22Rv1 (cell line): Measurements from ENCODE around the gene SLC8A3.

Source experiments
- H3K27ac ChIP-seq: fragments of 450-650 bp; 2 replicates; pipeline ENCODE4 v1.5.1; 2017
- ZFX ChIP-seq: fragments of 450-650 bp; IDR thresholded peaks from 2 replicates; pipeline ENCODE4 v1.6.1; 2017; ENCODE audit warnings: antibody characterized with exemption, borderline replicate concordance
- TF ChIP-seq, protein P1 (sequence below): fragments of 450-650 bp; IDR thresholded peaks from 2 replicates; pipeline ENCODE4 v1.5.1; 2017; ENCODE audit warnings: mild to moderate bottlenecking

Gene SLC8A3

DNA sequence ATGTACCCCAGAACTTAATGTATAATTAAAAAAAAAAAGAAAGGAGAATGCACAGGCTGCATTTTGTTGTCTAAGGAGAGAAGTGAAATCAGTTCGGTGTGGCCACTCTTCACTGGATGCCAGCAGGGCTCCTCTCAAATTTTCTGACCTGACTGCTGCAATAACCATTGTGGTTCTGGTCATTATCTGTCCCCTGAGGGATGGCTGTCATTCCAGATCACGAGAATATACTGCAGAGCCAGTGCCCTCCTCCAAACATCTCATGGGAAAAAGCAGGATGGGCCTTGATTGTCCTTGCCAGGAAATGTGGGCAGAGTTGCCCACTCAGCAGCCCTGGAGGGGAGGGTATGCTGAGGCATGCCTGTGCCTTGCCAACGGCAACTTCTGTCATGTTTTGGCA is 139.1 kb downstream of the SLC8A3 start:
- TF ChIP-seq, protein P1, sequence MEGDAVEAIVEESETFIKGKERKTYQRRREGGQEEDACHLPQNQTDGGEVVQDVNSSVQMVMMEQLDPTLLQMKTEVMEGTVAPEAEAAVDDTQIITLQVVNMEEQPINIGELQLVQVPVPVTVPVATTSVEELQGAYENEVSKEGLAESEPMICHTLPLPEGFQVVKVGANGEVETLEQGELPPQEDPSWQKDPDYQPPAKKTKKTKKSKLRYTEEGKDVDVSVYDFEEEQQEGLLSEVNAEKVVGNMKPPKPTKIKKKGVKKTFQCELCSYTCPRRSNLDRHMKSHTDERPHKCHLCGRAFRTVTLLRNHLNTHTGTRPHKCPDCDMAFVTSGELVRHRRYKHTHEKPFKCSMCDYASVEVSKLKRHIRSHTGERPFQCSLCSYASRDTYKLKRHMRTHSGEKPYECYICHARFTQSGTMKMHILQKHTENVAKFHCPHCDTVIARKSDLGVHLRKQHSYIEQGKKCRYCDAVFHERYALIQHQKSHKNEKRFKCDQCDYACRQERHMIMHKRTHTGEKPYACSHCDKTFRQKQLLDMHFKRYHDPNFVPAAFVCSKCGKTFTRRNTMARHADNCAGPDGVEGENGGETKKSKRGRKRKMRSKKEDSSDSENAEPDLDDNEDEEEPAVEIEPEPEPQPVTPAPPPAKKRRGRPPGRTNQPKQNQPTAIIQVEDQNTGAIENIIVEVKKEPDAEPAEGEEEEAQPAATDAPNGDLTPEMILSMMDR, result no peak
- no peak for TF ChIP-seq ZFX
- H3K27ac ChIP-seq, result no peak overlapping the region

DNA sequence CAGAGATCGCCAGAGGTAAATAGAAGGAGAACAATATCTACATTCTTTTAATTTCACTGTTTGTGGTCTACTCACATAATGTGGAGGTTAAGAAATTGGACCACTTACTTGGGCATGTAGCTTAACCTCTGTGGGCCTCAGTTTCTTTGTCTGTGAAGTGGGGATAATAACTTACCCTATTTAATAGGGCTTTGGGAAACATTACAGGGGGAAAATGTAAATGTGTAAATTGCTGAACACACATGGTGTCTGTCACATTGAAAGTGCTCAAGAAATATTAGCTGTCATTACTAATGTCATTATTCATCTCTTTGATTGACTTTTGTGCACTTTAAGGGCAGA is 140.5 kb downstream of the SLC8A3 start:
- TF ChIP-seq, protein P1, result no peak
- TF ChIP-seq ZFX, result no peak
- H3K27ac ChIP-seq, result peak overlapping the region; percentile 71

DNA sequence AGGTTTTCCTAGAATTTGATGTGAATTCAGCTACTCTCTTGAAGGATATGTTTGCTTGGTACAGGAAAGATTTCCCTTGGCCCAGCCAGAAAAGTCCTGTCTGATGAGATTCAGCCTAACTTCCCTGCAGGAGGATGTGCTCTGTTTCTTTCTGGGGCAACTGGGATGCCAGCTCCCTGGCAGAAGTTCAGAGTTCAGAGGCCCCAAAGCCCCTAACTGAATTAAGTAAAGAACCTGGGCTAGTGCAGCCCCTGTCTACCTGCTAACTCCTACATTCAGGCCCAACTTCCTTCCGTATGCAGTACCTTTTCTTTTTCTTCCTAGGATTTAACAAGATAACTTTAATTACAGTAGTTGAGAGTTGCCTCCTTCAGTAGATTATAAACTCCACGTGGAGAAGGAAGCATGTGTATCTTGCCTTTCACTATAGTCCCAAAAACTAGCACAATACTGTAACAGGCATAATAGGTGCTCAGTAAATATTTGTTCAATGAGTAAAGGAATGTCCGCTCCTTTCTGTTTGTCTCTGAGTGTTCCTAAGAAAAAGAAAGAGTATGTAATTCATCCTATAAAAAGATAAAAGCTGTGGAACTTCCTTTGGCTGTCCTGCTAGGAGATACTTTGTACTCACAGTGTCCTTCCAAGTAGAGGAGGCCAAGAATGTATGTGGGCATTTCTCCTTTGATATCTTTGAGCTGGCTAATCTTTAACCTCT is 141.0 kb downstream of the SLC8A3 start:
- peak overlapping the region; percentile 71 for H3K27ac ChIP-seq
- TF ChIP-seq ZFX, result no peak
- TF ChIP-seq, protein P1, result no peak

DNA sequence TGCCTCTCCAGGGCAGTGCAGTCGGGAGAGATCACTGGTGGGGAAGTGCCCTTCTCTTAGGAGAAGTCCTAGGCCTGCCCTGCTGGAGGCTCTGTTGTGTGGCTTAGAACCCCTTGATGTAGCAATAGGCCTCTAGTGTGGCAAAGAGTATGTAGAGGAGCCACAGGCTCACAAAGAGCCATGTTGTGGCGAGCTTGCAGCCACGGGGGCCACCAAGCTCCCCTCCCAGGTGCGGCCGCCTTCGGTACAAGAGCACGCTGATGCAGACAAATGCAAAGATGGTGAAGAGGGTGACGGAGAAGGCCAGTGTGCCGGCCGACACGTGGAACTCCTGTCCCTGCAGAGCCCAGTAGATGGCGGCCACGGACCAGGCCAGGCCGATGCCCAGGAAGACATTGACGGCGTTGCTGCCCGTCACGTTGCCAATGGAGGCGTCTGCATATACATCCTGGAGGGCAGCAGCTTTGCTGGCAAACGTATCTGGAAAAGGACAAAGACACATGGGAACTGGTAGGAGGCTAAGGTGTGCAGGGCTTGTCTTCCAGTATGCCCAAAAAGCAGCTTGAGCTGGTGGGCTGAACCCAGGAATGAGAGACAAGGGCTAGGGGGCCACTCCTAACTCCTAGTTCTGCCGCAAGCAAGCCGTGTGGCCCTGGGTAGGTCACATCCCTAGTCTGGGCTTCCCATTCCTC is 142.8 kb downstream of the SLC8A3 start:
- TF ChIP-seq, protein P1, result peak; percentile 92
- no peak for TF ChIP-seq ZFX
- H3K27ac ChIP-seq, result no peak overlapping the region

DNA sequence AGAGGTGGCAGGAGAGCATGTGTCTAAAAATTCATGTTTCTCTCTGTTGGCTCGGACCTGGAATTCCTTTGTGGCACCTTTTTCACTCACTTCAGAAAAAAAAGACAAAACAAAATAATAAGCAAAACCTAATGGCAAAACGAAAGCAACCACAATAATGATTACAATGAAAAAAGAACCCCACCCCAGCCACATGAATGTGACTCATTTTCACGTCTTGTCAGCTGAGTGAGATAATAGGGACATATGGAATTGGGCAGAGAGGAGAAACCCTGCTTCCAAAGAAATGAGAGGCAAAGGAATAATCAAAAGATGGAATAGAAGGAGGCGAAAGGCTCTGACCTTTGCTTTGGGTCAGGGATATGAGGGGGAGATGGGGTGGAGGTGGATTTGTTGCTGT is 143.4 kb downstream of the SLC8A3 start:
- TF ChIP-seq, protein P1, result no peak
- no peak for TF ChIP-seq ZFX
- H3K27ac ChIP-seq, result no peak overlapping the region

DNA sequence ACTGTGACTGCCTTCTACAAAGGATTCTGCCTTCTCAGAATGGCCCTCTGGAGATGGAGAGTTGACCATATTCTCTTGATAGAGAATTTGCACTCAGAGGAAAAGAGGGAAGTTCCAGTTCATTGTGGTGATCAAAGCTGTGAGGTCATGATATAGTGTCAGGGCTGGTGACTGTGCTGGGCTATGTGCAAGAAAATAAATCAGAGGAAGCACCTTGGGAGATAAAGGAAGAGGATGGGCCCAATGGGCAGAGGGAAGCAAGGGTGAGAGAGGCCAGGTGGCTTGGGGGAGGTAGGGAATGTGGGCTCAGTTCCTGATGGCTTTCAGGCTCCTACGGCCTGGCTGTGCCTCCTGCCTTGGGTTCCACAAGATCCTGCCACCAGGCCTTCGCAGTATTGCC is 145.8 kb downstream of the SLC8A3 start:
- TF ChIP-seq ZFX, result no peak
- TF ChIP-seq, protein P1, result no peak
- no peak overlapping the region for H3K27ac ChIP-seq

DNA sequence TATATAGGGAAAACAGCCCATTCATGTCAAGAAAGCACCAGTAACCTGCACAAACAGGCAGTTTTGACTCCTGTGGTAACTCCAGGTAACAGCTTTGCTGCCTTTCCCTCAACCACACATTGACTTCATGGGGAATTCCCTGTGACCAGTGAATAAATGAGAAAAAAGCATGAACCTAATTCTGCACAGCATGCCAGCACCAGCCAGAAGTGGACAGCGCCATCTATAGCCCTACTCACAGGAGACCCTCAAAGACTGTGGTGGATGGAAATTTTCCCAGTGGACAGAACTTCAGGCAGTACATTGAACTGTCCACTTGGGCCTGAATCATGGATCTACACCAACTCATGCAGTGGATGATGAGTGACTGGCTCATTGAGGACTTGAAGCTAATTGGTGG is 152.1 kb downstream of the SLC8A3 start:
- no peak overlapping the region for H3K27ac ChIP-seq
- no peak for TF ChIP-seq ZFX
- TF ChIP-seq, protein P1, result no peak
